ENCODE measurements around the gene LRRC51.

- TF ChIP-seq TAF1 (IDR thresholded peaks at IDR 0.05; ENCODE audit: low read depth, low read length), result no peak
- no peak for TF ChIP-seq POLR2AphosphoS5 (IDR thresholded peaks at IDR 0.05; ENCODE audit: low read depth, low read length)
- TF ChIP-seq POLR2A (IDR thresholded peaks at IDR 0.05; ENCODE audit: low read depth, low read length), result no peak
- no peak for TF ChIP-seq SPI1 (IDR thresholded peaks at IDR 0.05; ENCODE audit: low read depth, low read length)
- no peak for TF ChIP-seq POU2F2 (IDR thresholded peaks at IDR 0.05; ENCODE audit: low read depth, low read length)
These were observed 64.3 kb downstream of the LRRC51 start for GRCh38 chr11:72144807-72145565.
